GM19043 (cell line): ENCODE data around the gene PANK1.
"Not testable (repeated sequence)": the region's sequence is repeated elsewhere in the genome, so short reads cannot be mapped to it uniquely, and the experiment has no call there.

Experiments
- ATAC-seq: cut with Tn5 transposase; IDR thresholded peaks from one replicate; pipeline ENCODE4 v1.9.1; 2021; ENCODE audit warnings: low read depth; ENCODE audit not compliant: unreplicated experiment

Gene PANK1

DNA sequence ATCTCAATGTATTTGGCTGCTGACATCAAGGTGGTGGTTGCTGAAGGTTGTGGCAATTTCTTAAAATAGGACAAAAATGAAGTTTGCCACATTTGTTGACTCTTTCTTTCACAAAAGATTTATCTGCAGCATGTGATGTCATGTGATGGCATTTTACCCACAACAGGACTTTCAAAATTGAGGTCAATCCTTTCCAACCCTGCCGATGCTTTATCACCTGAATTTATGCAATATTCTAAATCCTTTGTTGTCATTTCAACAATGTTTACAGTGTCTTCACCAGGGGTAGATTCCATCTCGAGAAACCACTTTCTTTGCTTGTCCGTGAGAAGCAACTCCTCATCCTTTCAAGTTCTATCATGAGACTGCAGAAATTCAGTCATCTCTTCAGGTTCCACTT lies 69.0 kb downstream of the PANK1 start:
- ATAC-seq: no peak

DNA sequence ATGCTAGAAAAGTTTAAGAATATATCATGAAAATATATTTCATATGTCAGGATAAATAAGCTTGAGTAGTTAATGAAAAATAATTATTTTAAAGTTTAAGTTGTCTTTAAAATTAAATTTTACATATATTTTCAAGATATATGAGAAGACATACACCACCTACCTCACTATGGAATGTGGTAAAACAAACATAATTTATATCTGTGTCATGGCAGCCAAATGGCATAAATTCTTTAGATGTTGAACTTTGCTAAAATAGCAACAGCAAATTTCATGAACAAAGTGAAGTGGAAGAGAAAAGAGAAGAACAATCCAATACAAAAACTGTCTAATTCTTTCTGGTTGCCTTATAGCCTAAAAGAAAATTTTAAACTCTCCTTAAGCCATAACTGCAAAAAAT lies 70.0 kb downstream of the PANK1 start:
- ATAC-seq: no peak

DNA sequence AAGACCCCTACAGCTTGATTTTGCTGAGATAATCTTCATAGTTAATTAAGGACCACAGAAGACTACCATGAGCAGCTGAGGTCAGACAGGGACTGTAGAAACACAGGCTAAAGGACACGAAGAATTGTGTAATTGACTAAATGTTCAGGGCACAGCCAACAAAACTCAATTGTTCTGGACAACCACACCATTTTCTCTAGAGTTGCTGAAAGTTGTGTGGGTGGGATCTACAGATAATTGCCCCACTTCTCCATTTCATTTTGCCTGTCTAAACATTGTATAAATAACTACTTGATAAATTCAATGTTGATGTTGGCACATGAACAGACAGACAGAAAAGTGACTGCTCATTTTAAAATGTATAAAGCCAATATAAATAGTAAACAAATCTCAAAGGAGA lies 70.7 kb downstream of the PANK1 start:
- no peak for ATAC-seq

DNA sequence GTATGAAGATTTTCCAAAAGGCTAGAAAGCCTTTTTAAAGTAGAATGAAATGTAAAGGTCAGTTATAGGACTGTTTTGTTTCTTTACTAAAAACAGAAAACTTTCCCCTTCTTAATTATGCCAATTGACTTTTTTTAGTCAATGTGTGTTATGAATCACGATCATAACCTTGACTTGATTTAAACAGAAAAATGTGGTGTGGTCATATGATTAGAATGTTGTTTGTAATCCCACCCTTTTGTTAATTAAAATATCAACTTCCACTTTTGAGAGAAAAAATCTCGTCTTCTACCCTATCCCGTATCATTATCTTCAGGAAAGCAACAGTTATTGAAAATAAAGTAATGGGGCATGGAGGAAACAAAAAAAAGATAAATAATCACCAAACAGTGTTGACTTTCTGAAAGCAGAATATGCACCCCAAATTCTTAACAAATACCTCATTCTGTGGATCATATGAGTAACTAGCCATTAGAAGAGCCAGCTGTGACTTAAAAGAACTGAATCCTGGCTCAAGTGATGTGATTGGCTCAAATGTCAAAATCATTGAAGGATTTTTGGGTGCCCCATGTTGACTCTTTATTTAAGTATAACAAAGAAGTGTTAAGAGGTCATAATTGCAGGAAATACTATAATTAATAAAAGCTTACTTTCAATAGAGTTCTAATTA lies 77.3 kb downstream of the PANK1 start:
- no peak for ATAC-seq

DNA sequence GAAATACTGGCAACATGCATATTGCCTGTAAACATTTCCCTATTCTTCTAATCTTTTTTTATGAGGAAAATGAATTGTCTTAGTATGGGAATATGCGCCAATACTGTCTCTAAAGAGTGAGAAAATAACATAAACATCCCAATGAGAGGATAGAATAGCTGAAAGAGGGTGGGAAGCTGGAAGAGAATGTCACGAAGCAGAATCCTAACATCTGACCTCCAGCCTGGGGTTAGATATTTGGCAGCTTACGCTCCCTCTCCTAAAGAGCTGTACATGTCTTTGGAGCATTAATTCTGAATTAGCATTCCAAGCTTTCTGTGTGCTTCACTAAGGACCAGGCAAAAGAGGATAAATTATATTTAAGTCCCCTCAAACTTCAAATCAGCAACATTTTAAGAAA lies 78.0 kb downstream of the PANK1 start:
- ATAC-seq: no peak

DNA sequence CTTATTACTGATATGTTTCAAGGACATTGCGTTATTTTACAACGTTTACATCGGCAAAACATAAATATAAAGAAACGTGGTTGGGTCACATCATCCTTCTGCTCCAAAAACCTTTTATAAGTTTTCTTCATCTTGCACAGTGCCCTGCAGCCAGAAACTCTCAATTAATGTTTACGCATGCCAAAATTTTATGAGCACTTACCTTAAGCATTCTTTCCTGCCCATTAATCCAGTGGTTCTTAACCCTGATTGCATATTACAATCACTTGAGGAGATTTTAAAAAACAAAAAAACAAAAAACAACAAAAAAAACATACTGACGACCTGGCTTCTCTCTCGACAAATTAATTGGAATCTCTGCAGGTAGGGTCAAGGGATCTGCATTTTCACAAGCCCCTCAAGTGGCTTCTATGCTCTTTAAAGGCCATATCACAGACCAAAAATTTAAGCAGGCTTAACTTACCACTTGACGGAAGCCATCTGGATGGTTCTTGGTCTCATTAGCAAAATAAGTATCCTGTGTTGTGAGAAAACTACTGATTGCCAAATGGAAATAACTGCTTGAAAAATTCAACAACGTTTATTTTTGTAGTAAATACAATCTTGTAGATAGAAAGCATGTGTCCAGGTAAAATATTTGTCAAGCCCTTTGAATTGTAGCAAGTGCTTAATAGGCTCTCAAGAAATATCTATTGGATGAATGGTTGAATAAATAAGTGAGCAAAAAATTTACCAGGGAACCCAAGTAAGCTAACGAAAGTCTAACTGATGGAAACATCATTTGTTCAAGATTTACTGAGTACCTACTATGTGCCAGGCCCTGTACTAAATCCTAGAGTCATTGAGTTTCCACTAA lies 78.7 kb downstream of the PANK1 start:
- ATAC-seq: no peak

DNA sequence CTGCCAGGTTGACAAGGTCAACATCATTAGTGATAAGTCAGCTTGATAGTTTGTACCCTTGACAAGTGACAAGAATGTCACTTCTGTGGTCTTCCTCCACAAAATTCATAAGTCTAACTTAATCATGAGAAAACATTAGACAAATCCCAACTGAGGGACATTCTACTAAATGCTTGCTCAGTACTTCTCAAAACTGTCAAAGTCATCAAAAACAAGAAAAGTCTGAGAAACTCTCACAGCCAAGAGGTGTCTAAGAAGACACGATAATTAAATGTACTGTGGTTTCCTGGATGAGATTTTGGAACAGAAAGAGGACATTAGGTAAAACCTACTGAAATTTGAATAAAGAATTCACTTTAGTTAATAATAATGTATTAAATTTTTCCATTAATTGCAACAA lies 79.9 kb downstream of the PANK1 start:
- ATAC-seq: no peak

DNA sequence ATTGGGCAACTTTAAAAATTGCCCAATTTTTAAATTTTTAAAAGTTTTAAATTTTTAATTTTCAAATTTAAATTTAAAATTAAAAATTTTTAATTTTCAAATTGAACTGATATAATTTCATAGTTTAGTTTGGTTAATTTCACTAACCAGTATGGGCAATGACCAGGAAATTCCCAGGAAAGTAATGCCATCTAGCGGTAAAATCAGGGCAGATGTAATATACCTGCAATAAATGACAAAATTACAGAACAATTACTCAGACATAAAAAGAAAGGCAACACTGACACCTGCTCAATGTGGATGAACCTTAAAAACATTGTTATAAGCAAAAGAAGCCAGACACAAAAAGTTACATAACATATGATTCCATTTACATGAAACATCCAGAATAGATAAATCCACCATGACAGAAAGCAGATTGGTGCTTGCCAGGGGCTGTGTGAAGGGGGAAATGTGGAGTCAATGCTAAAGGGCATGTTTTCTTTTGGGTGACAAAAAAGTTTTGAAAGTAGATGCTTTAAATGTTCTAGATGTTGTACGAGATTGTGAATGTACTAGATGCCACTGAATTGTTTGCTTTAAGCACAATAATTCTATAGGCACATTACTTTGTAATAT lies 81.1 kb downstream of the PANK1 start:
- ATAC-seq: no peak

DNA sequence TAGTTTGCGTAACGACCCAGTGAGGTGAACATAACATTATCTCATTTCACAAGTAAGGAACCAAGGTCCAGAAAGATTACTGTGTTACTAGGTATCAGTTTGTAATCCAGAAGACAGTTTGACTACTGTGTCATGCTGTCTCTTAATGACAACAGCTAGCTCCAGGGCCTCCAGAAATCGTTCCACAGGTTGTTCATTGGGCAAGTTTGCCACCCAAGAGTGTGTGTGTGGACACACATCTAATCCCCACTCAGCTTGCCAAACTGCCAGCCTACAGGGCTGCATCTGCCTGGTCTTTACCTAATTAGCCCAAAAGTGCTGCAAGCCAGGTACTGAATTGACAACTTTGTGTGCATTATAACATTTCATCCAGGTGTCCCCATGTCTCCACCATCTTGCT lies 81.7 kb downstream of the PANK1 start:
- no peak for ATAC-seq

DNA sequence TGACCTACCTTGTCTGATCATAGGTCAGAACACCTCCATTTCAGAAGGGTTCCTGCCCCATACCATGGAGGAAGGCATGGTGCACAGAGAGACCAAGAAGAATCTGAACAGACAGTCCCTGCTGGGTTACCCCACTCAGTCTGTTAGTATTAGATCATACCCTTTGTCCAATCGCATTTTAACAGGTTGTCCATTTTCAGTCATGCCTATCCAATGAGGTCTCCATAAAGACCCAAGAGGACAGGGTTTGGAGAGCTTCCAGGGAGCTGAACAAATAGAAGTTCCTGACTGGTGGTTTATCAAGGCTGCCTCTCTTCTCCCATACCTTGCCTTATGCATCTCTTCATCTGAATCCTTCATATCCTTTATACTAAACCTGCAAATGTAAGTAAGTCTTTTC lies 88.4 kb downstream of the PANK1 start:
- no peak for ATAC-seq

DNA sequence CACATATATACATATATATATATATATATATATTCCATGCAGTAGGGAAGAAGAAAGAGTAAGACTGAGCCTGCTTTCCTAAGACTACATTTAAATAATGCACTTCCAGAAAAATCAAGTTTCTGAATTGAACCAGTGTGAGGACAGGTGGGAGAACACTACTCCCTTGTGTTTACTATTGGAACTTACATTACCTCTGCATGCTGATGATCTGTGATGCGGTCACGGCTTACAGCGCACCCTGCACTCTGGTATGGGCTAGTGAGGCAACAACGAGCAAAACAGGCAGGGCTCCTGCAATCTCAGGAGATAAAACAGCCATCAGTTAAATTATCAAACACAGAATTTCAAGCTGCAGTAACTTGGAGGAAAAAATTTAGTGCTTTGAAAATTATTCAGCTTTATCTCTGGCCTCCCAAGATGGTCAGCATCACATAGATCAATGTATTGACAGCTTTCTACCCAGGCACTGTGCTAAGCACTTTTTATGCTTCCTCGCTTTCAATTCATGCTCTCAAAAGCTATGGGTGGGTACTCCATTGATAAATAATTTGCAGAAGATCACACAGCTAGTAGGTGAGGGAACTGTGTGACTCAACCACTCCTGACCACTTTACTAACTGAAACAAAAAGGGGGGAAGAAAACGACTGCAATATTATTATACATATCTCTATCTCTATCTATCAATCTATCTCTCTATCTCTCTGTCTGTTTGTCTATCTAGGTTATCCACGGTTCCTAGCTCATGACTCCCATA lies 89.2 kb downstream of the PANK1 start:
- no peak for ATAC-seq

DNA sequence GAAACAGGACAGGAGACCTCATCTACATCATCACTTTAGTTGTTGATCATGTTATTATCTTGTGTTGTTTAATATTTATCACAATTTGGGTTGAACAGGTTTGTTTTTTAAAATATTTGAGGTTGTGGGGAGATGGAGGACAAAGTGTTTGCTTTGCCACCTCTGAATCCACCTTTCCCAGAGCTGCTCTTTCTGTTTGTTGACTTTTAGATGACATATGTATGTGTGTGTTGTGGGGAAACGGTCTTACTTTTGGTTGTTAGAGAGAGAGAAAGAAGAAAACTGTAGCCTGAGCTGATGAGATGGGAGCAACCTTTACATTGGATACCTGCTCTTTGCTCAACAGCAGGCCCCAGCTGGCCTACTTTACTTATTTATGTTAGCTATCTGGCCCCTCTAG lies 90.6 kb downstream of the PANK1 start:
- no peak for ATAC-seq

DNA sequence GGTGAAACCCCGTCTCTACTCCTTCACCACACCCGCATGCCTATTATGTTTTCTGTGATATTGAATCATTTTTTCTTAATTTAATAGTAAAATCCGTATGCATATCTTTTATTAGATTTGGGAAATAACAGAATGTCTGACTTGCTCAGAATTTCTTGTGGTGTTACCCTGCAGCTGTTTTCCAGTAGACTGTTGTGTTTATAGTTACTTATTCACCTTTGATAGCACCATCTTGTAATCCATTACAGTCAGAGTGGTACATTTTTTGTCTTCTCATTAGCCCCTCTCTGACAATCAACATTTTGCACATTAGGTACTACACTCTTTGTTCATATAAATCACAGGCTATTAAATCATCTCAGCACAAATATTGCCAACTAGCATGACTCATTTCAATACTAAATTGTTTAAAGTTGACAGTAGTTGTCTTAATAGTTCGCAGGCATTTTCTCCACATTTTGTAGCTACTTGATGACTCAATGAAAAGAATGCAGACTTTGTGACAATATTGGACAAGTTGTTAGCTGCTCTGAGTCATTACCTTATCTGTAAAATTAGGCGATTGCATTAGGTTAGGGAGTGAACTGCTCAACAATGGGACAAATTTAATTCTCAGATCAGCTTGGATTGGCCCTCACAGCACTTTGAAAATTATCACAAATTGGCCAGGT lies 91.8 kb downstream of the PANK1 start:
- ATAC-seq: no peak

DNA sequence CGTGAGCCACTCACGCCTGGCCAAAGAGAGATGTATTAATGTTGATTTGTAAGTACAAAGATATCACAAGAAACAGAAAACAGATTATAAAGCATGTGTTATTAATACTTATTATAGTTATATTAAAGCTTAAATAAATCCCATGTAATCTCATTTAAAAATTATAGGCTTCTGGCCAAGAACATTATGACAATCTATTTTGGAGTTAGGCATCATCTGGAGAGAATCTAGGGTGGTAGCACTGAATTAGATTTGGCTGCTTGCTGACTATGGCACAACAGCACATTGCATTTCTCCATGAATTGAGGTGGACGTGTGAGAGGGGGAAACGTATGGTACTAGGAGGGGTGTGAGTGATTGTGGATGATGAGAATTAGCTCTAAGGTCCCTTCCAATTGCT lies 92.8 kb downstream of the PANK1 start:
- ATAC-seq: no peak

DNA sequence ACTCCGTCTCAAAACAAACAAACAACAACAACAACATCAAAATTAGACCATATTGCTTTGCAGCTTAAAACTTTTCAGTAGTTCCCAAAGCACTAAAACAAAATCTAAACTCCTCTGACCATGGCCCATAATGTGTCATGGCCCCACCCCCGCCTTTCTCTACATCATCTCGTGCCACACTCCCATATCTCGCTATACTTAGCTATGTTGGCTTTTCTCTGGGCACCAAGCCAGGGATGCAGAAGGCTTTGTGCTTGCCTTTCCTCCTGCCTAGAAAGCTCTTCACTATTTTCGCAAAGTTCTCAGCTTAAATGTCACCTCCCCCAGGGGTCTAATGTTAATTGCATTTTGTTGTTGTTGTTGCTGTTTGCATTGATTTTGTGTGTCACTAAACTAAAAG lies 94.5 kb downstream of the PANK1 start:
- no peak for ATAC-seq

DNA sequence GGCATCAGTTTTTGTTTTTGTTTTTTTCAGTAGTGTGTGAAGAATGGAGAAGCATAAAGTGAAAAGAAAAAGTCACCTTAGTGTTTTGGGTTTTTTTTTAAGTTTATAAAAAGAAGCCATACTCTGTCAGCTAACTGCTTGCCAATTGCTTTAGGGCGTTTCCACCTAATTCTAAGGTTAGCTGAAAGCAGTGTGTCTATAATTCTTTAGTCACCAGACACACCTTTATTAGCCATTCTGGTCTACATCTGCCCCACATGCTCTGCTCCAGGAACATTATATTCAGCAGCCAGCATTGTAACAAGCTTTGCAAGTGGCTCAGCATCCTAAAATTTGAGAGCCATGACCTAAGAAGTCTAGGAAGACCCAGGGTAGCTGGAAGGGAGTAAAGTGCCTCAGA lies 95.5 kb downstream of the PANK1 start:
- ATAC-seq: no peak

DNA sequence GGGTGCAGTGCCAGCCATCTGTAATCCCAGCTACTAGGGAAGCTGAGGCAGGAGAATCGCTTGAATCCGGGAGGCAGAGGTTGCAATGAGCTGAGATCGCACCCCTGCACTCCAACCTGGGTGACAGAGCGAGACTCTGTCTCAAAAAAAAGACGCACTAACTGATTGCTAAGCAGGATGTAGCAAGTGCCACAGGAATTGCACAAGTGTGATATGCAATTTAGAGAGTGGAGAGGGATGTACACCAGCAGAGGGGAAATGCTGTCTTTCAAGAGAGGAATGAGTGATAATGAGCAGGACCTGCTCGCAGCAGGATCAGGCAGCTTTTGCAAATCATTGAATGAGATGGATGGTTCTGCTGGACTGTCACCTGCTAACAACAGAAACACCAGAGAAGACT lies 96.4 kb downstream of the PANK1 start:
- ATAC-seq: no peak

DNA sequence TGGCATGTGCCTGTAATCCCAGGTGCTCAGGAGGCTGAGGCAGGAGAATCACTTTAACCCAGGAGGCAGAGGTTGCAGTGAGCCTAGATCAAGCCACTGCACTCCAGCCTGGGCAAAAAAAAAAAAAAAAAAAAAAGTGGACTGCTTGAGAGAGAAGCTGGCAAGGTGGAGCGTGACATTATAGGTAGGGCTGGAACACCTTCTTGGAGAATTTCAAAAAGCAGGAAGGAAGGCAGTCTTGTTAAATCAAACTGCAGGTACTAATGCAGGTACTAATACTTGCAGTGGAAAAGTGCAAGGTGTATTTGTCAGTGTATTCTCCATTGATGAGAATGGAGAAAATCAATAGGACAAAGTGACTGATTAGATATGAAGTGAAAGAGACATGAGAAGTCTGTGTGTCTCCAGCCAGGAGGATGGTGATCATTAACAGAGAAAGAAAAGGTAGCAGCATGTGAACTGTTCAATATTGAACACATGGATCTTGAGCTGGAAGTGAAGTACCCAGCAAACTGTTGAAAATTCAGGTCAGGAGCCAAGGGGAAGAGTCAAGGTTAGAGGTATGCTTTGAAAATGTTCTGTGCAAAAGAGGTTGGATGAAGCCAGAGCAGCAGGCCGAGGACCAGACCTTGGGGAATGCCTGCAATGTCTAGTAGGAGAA lies 97.1 kb downstream of the PANK1 start:
- no peak for ATAC-seq

DNA sequence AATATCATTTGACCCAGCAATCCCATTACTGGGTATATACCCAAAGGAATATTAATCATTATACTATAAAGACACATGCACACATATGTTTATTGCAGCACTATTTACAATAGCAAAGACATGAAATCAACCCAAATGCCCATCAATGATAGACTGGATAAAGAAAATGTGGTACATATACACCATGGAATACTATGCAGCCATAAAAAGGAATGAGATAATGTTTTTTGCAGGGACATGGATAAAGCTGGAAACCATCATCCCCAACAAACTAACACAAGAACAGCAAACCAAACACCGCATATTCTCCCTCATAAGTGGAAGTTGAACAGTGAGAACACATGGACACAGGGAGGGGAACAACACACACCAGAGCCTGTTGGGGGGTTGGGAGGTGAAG lies 98.4 kb downstream of the PANK1 start:
- not testable (repeated sequence) for ATAC-seq

DNA sequence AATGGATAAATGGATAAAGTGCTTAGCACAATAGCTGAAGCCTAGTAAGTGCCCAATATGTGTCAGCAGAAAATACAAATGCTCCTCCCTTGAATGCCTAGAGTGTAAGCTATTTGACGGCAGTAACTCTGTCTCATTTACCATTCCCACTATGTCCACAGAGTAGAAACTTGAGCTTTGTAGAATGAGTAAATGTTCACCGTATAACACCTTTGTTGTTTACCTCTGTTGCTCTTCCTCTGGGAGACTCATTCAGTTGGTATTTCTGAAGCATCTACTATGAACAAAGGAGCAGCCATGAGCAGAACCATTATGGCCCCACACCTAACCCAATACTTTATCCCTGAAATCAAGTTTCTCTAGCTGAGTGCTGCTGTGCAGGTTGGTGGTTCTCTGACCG lies 101.2 kb downstream of the PANK1 start:
- ATAC-seq: no peak
